Activated T-cell treated with anti-CD3 and anti-CD28 coated beads for 48 hours (primary cell): Measurements from ENCODE around the gene NDN.

Experiments
- DNase-seq: peaks from one replicate; pipeline ENCODE4 v3.0.0-alpha.2; 2020; ENCODE audit warnings: low read depth

NDN gene

GRCh38 chr15:23642413-23643044 is 44.6 kb downstream of the NDN start:
- DNase-seq = peak; percentile 30
